ENCODE measurements around the gene HHATL.
"Not testable (repeated sequence)": the region's sequence is repeated elsewhere in the genome, so short reads cannot be mapped to it uniquely, and the experiment has no call there.

Gene HHATL

DNA sequence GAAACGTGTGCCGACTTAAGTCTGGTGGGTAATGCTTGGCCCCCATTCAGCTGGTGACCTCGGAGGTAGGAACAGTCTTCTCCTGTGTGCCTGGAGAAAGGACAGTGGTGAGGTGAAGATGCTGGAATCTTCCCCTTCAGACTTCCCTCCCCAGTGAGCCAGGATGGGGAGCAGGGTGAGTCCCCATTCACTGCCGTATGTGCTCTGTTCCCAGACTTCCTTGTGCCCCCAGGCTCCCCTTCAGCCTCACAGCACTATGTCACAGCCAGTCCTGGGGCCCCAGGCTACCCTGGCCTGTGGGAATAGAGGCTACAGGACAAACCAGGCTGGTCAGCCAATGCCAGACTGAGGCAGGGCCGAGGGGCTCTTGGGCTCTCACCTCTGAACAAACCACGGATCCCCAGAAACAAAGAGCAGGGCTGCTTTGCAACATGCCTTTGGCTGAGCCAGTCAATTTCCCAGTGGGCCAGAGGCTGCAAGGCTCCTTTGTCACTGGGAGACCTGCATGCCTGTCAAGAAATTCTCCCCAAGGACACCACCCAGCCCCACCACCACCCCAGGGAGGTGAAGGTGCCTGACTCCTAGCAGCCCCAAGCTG is 31.8 kb upstream of the HHATL start:
- DNase-seq (ENCODE audit: low read depth) = no peak

DNA sequence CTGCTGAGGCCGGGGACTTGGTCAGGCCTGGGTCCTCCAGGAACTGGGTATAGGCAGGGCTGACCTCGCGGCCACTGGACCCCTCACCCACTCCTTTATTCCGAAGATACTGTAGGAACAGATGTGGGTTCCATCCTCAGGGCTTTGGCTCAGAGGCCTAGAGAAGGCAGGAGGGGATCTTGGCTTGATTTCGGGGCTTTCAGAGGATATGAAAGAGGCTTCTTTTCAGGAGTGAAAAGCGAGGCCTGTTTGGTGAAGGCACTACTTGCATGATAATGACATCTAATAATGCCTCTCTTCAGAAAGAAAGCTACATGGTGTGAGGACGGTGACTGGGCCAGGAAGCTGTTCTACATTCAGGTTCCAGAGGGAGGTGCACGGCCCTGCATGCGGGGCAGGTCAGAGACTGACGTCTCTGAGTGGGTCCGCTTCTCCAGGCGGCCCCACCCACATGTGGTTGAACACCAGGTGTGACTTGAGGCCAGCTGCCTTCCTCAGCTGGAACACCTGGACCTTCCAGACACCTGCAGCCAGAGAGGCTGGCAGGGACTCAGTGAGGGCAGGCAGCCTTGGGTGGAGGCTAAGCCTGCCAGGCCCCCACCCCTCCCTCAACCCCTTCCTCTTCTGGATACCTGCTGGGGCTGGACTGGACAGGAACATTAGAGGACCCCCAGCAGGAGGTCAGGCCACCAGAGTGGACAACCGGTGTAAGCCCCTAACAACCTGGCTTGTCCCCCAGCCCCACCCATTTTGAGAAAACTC is 31.1 kb upstream of the HHATL start:
- no peak for DNase-seq (ENCODE audit: low read depth)

DNA sequence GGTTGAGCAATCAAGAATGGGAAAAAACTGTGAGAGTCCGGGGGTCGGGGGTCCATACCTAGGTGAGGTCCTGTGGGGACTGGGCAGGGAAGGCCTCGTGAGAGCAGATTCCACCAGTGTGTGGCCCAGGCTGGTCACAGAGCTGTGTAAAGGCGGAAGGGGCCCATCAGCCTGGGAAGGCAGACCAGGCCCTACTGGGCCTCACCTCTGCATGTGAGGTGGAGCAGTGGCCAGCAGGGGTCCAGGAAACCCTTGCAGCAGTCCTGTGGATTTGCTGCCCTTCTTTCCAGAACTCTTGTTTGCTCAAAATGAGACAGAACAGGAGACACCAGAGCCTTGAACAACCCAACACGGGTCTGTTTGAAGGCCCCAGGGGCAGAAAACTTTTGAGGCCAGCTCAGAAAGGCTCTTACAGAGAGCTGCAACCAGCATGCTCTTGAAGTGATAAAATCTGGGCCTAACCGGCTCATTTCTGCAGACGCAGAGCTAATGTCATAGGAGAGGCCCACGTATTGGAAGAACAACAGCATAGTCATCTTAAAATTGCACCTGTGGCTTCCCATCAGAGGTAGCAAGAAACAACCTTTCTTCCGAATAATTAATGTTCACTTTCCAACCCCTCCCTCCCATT is 30.3 kb upstream of the HHATL start:
- DNase-seq (ENCODE audit: low read depth) = no peak

DNA sequence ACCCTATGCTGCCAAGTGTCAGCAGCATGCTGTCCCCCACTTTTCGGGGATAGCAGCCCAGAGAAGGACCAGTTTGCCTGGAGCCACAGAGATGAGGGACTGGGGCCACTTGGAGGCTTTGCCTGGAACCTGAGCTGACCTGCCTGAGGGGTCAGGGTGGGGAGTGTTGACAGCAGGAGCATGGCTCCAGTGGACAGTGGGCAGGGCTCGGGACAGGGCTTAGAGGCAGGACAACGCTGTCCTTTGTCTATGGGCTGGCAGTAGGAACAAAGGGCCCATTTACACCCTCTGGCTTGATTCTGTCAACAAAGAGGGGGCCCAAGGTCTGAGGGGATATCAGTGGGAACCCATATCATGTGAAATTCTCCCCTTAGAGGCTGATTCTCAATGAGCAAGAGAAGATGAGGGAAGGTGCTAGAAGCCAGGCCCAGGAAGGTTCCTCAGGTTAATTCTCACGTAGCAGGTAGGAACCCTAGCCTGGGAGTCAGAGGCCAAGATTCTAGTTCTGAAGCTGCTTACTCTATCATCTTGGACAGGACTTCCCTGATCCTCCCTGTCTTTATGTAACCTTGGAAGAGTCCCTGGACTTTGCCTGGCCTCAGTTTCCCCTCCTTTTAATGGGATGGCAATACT is 29.7 kb upstream of the HHATL start:
- DNase-seq (ENCODE audit: low read depth) = no peak

DNA sequence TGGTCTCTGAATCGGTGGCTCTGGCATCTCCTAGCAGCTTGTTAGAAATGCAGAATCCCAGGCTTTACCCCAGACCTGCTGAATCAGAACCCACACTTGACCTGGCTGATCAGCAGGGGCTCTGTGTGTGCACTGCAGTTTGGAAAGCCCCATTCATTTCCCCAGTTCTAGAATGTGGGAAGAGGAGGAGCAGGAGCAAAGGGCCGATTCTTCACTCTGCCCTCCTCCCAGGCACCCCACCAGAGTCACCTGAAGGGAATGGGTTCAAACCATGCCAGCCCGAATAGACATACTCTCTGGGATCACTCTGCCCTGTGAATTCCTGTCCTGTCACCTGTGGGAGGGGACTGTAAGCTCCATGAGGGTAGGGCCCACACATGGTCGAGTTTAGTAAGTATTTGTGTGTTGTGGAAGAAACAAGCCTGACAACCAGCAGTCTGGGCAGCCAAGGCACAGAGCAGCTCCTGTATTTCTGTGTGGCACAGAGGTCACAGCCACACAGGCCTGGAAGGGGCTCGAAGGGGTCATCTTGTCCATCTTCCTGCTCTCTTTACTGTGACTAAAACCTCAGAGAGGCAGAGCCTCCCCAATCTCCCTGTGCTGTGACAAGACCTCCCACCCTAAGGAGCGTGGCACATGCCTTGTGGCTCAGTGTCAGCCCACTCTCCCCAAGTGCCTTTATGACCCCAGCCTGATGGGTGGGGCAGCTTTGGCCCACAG is 29.0 kb upstream of the HHATL start:
- DNase-seq (ENCODE audit: low read depth) = no peak

DNA sequence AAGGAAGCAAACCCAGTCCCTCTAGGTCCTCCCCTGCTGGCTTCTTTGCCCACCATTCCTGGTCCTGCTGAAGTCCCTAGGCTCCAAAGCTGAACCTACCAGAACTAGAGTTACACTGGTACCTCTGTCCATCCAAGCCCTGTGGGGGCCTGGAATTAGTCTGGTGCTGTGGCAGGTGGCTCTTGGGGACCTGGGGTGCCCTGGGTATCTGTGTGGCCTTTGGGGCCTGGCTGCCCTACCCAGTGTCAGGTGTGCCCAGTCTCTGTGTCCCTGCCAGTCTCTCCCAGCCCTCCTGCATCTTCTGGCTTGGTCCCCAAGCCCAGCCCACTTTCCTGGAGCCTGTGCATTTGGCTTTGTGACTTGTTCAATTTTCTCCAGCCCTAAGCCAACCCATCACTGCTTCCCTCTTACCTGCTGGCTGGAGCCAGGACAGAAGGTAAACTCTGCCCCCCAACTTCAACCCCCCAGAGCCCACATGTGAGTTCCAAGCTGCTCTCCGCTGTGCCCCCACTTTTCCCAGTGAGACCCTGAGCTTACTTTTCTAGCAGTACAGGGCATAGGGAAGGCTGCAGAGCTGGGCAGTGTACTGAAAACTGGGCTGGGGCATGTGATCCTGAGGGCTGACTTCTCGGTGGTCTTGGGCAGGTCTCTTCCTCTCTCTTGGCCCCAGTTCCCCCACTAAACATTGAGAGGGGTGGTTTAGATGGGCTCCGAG is 28.3 kb upstream of the HHATL start:
- no peak for DNase-seq (ENCODE audit: low read depth)

DNA sequence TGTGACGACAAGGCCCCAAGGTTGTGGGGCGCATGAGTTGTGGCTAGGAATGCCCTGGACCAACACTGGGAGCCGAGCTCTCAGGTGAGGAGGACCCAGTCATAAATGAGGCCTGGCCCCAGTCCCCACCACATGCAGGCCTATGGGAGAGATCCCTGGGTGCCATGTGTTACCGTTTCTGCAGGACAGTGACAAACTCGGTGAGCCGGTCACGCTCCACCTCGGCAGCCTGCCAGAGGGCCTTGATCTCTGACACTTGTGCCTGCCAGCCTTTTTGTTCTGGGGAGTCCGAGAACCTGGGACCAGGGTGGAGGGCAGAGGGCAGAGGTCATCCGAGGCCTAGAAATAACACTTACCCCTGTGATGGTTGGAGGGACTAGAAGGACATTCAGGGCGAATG is 27.7 kb upstream of the HHATL start:
- no peak for DNase-seq (ENCODE audit: low read depth)

DNA sequence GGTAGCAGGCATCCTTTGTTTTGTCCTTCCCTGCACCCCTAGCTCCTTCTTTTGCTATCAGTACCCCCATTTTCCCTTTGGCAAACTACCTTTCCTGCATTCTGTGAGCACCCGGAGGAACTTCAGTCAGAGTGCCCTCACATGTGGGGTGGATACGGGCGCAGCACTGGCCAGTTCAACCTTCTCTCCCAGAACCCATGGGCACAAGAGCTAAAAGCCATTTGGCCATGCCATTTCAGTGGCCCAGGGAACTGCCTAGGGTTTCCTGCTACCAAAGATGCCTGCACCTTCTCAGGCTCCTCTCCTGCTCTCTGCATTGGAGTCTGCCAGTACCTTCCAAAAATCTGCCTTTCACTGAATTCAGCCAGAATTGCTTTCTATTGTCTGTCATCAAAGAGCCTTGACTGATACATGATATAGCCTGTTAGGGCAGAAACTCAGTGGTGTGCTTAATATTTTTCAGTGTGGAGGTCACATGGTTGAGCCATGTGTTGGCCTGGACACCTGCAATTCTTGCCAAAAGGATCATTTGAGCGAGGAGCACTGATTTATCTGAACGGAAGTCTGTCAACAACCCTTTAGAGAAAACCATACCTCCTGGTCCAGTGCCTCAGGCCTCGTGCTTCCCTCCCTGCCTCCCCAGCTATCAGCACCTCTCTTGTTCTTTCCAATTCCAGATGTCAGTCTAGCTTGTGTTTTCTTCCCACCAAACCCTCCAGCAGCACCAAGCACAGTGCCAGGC is 27.0 kb upstream of the HHATL start:
- DNase-seq (ENCODE audit: low read depth) = no peak

DNA sequence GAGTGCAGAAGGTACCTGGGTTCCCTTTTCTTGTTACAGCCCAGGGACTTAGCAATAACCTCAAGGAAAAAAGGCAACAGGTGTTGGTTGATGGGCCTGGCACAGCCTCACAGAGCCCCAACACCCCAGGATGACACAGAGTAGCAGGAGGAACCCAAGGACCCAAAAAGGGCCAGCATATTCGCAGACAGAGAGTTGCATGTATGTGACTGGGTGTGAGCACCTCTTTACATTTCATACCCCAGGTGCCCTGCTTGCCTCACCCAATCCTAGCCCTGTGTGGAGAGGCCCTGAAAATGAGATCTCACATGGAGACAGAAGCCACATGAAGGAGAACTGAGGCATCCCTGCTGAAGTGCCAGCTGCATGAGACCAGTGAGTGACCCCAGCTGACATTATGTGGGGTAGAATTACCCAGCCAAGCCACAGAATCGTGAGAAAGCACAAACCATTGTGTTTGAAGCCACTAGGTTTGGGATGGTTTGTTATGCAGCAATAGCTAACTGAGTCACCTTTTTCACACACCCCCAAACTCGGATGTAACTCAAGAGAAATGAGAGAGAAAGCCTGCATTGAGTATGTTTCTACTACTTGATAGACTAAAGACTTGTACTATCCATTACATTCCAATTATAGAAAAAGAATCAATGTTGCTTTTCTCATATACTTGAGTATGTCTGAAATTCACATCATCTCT is 26.2 kb upstream of the HHATL start:
- DNase-seq (ENCODE audit: low read depth) = no peak

DNA sequence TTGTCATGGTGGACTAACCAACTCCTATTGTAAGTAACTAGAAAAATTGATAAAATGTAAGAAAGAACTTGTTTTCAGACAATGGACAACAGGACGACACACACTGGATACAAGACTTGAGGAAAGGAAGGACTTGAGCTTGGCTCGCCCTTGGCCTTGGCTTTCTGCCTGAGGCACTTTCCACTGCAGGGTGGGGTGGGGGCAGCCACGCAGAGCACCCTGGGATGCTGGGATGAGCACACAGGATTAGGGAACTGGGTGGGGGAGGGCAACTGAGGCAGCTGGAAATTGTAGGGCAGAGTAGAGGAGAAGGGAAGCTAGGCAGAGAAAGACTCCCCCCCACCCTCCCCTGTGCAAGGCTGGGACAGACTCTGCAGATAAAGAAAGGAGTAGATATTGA is 25.5 kb upstream of the HHATL start:
- no peak for DNase-seq (ENCODE audit: low read depth)

DNA sequence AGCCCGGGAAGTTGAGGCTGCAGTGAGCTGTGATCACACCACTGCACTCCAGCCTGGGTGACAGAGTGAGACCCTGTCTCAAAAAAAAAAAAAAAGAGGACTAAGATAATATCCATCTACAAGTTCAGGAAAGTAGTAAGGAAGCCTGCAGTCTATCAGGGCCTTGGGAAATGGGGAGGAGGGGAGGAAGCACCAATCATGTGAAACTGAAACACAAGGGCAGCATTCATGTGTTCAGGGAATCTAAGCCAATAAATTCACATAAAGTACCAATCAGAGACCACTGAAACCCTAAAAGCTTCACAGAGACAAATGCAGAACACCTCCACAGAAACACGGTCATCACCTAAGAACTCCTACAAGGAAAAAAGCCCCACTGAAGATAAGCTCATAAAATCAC is 22.9 kb upstream of the HHATL start:
- no peak for DNase-seq (ENCODE audit: low read depth)

DNA sequence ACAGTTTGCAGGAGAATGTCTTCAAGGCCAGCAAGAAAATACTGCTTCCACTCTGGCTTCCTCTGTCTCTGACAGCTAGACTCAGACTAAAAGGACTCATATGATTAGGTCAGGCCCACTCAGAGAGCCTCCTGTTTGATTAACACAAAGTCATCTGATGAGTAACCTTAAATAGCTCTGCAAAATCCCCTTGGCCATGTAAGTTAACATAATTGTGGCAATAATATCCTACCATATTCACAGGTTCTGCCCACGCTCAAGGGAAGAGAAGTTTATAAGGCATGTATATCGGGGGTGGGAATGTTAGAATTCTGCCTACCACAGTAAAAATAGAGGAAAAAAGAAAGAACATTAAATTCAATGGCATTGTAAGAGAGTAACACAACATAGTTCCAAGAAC is 20.6 kb upstream of the HHATL start:
- no peak for DNase-seq (ENCODE audit: low read depth)

DNA sequence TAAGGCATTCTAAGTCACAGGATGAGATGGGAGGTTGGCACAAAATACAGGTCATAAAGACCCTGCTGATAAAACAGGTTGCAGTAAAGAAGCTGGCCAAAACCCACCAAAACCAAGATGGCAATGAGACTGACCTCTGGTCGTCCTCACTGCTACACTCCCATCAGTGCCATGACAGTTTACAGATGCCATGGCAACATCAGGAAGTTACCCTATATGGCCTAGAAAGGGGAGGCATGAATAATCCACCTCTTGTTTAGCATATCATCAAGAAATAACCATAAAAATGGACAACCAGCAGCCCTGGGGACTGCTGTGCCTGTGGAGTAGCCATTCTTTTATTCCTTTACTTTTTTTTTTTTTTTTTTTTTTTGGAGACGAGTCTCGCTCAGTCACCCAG is 19.8 kb upstream of the HHATL start:
- DNase-seq (ENCODE audit: low read depth) = not testable (repeated sequence)

DNA sequence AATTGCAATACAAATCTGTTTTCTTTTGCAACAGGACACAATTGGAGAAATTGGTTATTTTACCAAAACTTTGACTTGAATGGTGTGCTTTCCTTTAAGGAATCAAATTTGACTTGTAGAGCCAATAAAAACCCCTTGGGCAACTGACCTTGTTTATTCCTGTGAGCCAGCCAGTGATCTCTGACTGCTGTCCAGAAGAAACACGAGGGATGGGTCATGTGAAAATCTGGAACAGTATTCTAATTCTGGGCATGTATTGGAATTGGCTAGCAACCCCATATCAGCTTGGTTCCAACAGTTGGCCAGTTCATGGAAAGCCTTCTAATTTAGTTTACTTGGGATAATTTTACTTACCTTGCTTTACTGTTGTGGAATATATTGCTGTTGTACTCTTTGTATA is 19.1 kb upstream of the HHATL start:
- no peak for DNase-seq (ENCODE audit: low read depth)

DNA sequence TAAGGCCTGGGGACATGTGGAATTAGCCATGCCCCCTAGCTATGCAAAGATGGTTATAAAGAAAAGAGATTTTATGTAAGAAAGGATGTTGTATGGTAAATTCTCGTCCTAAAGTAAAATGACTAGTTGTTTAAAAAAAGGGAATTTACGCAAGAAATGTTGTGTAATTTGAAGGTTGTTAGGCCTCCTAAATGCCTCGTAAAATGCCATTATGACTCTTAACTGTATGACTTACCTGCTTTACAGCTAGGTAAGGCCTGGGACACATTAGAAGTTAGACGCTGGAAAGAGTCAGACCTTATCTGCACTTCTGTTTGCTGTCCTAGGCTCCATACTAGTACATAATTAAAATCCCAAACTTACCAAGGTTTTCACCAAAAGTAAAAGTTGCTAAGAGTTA is 17.5 kb upstream of the HHATL start:
- DNase-seq (ENCODE audit: low read depth) = no peak

DNA sequence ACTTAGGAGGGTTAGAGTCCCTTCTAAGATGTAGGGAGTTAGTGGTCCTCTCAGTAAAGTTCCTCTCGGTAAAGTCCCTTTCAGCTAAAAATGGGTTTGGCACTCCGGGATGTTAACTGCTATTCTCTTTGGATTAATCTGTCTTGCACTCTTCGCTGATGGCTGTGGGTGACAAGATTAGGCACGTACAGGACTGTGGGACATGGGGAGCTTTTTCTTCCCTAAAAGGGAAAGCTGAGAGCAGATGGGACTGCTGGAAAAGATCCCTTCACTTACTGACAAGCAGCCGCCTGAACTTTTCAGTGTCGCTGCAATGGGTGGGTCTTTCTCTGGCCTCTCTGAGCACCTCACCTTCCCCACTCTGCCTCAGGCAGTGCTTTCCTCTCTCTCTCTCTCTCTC is 16.4 kb upstream of the HHATL start:
- no peak for DNase-seq (ENCODE audit: low read depth)

DNA sequence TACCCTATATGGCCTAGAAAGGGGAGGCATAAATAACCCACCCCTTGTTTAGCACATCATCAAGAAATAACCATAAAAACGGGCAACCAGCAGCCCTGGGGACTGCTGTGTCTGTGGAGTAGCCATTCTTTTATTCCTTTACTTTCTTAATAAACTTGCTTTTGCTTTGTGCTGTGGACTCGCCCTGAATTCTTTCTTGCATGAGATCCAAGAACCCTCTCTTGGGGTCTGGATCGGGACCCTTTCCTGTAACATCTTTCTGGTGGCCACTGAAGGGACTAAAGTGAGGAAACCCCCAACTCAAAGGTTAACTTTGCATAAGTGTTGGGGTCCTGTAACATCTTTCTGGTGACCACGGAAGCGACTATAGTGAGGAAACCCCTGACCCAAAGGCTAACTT is 15.7 kb upstream of the HHATL start:
- DNase-seq (ENCODE audit: low read depth) = no peak

DNA sequence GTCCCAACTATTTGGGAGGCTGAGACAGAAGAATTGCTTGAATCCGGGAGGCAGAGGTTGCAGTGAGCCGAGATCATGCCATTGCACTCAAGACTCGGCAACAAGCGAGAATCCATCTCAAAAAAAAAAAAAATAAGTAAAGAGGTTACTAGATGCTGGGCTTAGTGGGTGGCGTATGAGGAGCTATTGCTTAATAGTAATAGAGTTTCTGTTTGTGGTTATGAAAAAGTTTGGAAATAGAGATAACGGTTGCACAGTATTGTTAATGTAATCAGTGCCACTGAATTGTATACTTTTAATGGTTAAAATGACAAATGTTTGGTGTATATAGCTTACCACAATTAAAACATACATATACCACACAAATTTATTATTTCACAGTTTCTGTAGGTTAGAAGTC is 14.7 kb upstream of the HHATL start:
- no peak for DNase-seq (ENCODE audit: low read depth)

DNA sequence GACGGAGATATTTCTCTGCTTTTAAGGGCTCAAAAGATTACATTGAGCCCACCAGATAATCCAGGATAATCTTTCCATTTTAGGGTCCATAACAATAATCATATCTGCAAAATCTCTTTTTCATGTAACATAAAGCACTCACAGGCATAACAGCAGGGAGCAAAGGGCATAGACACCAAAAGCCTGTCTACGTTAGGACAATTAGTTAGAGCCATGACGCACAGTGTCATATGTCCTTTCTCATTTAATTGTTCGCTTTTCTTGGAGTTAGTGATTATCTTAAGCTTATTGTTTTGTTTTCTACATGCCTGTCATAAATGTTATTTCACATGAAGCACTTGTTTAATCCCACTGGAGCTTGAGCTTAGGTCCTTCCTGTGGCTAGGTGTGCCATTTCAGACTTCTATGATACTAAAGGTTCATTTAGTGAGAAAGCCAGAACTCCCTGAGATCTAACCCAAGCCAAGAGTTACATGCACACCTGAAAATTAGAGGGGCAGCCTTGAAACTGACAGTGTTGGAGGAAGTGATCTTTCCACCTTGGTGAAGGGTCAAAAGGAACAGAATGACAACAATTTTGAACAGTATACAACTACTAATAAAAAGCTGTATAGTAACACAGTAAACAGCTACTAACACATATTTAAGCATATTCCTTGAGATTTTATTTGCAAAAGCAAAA is 11.7 kb upstream of the HHATL start:
- DNase-seq (ENCODE audit: low read depth) = no peak

DNA sequence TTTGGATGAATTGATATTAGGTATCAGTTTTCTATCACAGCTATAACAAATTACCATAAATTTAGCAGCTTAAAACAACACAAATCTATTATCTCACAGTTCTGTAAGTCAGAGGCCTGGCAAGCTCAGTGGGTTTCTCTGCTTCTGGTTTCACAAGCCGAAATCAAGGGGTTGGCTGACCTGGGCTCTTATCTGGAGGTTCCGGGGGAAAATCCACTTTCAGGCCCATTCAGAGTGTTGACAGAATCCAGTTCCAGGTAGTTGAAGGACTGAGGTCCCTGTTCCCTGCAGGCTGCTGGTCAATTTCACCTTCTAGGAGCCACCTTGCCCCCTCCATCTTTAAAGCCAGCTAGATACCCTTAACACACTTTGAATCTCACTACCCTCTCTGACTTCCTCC is 11.1 kb upstream of the HHATL start:
- no peak for DNase-seq (ENCODE audit: low read depth)

All from HS-5 (cell line).